GM06990 (cell line): Measurements from ENCODE around the gene LITAFD.
"Not testable (repeated sequence)": the region's sequence is repeated elsewhere in the genome, so short reads cannot be mapped to it uniquely, and the experiment has no call there.

Source experiments
- DNase-seq: peaks from one replicate; pipeline ENCODE4 v3.0.0-alpha.2; 2011; ENCODE audit not compliant: insufficient read length; ENCODE audit errors: extremely low read depth
- H3K27me3 ChIP-seq: replicated peaks from 2 replicates; pipeline ENCODE4 v1.6.0; 2011; ENCODE audit warnings: low read length; ENCODE audit not compliant: control insufficient read depth, insufficient read depth
- H3K36me3 ChIP-seq: 2 replicates; pipeline ENCODE4 v1.5.1; 2011; ENCODE audit warnings: low read length; ENCODE audit not compliant: control insufficient read depth, insufficient read depth
- H3K4me3 ChIP-seq: replicated peaks from 2 replicates; pipeline ENCODE4 v1.5.1; 2011; ENCODE audit warnings: low read depth, mild to moderate bottlenecking, control low read depth, low read length
- CTCF ChIP-seq: IDR thresholded peaks from 2 replicates; pipeline ENCODE4 v1.5.1; 2011; ENCODE audit warnings: low read length, control low read depth, mild to moderate bottlenecking, inconsistent platforms; ENCODE audit not compliant: insufficient read depth, poor library complexity, severe bottlenecking

Gene LITAFD

GRCh38 chr16:8916541-8917225 is 34.5 kb downstream of the LITAFD start:
- Histone ChIP-seq H3K27me3 (no peaks in the 10 kb centered on the region), H3K36me3 (peaks cover 29% of the 10 kb centered on the region), H3K4me3 (no peak overlapping the region)
- no peak for TF ChIP-seq CTCF
- DNase-seq, result no peak

GRCh38 chr16:8917336-8917735 is 35.2 kb downstream of the LITAFD start:
- H3K4me3 ChIP-seq, DNase-seq, H3K27me3 ChIP-seq: not testable (repeated sequence)
- H3K36me3 ChIP-seq, result peaks cover 27% of the 10 kb centered on the region

GRCh38 chr16:8919089-8919933 is 37.2 kb downstream of the LITAFD start:
- DNase-seq, result no peak
- Histone ChIP-seq H3K4me3 (no peak overlapping the region), H3K27me3 (no peaks in the 10 kb centered on the region), H3K36me3 (peaks cover 18% of the 10 kb centered on the region)
- TF ChIP-seq CTCF, result no peak

- H3K27me3 ChIP-seq, result no peaks in the 10 kb centered on the region
- H3K36me3 ChIP-seq, result peaks cover 13% of the 10 kb centered on the region
- no peak overlapping the region for H3K4me3 ChIP-seq
- TF ChIP-seq CTCF, result no peak
- no peak for DNase-seq
Measured at GRCh38 chr16:8919934-8920462, 37.8 kb downstream of the LITAFD start.

GRCh38 chr16:8920645-8921346 is 38.6 kb downstream of the LITAFD start:
- DNase-seq, result no peak
- TF ChIP-seq CTCF, result no peak
- Histone ChIP-seq H3K27me3 (no peaks in the 10 kb centered on the region), H3K36me3 (peaks cover 13% of the 10 kb centered on the region), H3K4me3 (no peak overlapping the region)
